OCI-LY1 (cell line): ENCODE measurements around the gene SUN1.

Experiments
- EZH2 ChIP-seq: fragments of 200-600 bp; sonication (generic), shearing (Covaris generic); IDR thresholded peaks from 2 replicates; pipeline ENCODE4 v1.8.0; 2017; ENCODE audit warnings: borderline replicate concordance, mixed run types, mild to moderate bottlenecking, antibody characterized with exemption, low read length, moderate library complexity, mixed read lengths
- TF ChIP-seq, protein P1 (sequence below): fragments of 200-600 bp; sonication (generic), shearing (Covaris generic); IDR thresholded peaks from 2 replicates; pipeline ENCODE4 v1.5.1; 2017; ENCODE audit warnings: mild to moderate bottlenecking, antibody characterized with exemption, low read length, moderate library complexity, mixed read lengths

DNA sequence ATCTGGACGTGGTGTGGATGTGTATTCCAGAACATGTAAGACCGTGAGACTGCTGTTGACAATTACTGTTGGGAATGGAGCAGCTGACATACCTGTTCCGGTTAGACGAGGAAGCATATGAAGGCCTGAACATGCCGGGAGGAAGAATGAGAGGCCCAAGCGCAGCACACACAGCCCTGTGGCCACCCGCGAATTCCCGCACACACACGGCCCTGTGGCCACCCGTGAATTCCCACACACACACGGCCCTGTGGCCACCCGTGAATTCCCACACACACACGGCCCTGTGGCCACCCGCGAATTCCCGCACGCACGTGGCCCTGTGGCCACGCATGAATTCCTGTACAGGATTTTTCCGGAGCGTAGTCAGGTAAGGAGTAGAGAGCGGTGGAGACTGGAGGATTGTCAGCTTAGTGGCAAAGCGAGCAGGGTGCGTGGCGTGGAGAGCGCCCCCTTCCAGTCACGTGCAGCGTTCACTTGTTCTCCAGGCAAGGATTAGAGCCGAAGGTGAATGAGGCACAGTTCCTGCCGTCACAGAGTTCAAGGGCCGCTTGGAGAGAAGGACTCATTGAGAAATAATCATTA is 9.5 kb upstream of the SUN1 start:
- TF ChIP-seq, protein P1, sequence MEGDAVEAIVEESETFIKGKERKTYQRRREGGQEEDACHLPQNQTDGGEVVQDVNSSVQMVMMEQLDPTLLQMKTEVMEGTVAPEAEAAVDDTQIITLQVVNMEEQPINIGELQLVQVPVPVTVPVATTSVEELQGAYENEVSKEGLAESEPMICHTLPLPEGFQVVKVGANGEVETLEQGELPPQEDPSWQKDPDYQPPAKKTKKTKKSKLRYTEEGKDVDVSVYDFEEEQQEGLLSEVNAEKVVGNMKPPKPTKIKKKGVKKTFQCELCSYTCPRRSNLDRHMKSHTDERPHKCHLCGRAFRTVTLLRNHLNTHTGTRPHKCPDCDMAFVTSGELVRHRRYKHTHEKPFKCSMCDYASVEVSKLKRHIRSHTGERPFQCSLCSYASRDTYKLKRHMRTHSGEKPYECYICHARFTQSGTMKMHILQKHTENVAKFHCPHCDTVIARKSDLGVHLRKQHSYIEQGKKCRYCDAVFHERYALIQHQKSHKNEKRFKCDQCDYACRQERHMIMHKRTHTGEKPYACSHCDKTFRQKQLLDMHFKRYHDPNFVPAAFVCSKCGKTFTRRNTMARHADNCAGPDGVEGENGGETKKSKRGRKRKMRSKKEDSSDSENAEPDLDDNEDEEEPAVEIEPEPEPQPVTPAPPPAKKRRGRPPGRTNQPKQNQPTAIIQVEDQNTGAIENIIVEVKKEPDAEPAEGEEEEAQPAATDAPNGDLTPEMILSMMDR: peak; percentile 15; the same call in 1 of the 2 replicates
- no peak for TF ChIP-seq EZH2
